GM21528 (cell line): Measurements from ENCODE around the gene ST6GALNAC2.

Experiments used
- ATAC-seq: cut with Tn5 transposase; IDR thresholded peaks from one replicate; pipeline ENCODE4 v1.9.1; 2021; ENCODE audit warnings: mild to moderate bottlenecking, moderate library complexity; ENCODE audit not compliant: unreplicated experiment, low FRiP score

Gene ST6GALNAC2

DNA sequence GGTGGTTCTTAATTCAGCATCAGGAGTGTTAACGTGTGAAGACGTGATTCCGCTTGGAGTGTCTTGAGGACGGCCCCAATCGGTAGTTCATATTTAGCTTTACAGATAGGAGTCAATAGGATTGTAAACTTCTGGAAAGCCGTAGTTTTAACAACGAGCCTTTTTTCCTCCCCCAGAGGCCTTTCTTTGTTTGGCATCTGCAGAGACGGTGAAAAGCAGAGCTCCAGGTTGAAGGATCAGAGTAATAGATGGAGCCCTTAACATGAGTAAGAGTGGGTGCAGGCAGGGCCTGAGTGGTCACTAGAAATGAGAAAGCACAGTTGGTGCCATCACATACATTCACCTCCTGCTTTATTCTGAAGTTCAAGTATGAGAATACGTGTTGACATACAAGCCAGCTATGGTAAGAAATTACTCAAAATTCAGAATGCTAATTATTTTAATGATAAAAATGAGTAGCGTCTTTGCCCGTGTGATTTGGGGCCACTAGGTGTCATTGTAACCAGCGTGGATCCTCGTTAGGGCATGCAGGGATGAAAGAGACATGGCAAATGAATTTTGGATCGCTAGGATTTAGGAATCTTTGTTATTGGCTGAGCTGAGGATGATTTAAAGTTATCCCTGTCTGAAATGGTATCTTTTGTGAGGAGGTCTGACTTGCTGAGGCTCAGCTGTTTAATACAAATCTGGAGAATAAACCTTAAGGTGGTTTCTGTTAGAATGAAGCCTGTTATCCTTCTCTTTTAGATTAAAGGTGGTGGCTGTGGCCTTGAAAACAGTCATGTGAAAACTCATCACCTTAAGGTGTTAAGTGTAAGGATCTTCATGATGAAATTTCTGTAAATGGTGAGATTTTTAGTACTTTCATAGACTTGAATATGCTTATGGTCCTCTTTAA lies 27.2 kb downstream of the ST6GALNAC2 start:
- no peak for ATAC-seq

DNA sequence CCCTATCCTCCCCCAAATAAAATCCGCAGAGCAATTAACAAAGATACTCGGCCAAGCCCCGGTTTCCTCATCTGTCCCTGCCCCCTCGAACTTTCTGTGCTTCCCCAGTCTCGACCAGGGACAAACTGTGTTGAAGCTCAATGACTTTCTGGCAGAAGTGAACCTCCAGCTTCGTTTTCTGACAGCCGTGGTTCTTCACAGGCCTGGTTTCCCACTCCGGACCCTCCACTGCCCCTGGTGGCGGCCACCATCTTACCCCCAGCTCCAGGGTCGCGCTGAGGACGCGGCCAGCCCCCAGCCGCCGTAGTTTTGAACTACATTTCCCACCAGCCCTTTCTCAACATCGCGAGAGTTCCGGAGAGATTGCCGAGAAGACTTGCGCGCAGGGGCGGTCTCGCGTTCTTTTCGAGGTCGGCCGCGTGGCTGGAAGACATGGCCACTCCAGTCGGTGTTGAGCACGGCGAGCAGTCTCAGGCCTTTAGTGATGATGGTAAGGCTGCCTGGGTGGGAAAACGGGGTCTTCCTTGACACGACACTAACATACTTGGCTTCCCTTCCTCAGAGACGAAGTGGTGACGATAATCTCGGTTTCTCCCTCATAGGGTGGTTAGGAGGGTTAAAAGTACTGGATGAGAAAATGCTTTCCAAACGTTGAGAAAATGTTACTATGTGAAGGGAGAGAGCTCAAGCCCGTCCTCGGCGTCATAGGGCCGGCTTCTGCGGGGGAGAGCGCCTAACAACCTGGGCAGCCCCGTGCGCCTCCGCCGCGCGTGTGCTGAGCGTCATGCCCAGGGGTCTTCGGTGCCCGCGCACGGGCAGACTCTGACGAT lies 28.1 kb downstream of the ST6GALNAC2 start:
- peak; percentile 71 for ATAC-seq

DNA sequence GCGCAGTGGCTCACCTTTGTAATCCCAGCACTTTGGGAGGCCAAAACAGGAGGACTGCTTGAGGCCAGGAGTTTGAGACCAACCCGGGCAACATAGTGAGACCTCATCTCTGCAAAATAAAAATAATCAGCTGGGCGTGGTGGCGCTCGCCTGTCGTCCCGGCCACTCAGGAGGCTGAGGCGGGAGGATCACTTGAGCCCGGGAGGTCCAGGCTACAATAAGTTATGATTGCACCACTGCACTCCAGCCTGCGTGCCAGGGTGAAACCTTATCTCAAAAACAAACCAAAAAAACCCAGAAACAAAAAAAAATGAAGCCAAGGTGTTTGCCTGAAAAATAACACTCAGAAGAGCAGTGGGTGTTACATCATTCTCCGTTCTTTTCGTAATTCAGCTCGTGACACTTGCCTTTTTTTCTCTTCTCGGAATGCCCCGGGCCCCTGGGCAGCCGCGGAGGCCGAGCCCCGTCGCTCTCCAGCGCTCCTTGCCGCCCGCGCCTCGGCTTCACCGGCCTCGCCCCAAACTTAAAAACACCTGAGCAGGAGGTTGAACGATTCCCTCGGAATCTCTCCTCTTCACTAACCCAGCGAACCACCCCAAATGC lies 28.8 kb downstream of the ST6GALNAC2 start:
- no peak for ATAC-seq

DNA sequence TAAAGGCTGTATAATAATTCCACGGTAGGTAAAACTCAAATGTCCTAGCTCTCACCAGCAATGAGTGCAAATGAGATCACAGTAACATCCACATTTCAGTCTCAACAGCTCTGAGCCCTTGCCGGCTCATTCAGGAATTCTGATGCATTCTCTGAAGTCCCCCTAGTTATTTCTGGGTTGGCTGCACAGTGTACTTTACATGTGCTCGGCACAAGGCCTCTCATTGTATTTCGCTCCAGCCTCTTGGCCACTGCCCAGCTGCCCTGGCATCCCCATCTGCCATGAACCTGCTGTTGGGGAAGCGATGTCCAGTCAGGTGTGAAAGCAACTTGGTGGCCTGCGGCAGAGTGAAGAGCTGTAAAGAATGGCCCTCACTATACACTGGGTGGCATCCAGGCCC lies 31.5 kb downstream of the ST6GALNAC2 start:
- no peak for ATAC-seq

DNA sequence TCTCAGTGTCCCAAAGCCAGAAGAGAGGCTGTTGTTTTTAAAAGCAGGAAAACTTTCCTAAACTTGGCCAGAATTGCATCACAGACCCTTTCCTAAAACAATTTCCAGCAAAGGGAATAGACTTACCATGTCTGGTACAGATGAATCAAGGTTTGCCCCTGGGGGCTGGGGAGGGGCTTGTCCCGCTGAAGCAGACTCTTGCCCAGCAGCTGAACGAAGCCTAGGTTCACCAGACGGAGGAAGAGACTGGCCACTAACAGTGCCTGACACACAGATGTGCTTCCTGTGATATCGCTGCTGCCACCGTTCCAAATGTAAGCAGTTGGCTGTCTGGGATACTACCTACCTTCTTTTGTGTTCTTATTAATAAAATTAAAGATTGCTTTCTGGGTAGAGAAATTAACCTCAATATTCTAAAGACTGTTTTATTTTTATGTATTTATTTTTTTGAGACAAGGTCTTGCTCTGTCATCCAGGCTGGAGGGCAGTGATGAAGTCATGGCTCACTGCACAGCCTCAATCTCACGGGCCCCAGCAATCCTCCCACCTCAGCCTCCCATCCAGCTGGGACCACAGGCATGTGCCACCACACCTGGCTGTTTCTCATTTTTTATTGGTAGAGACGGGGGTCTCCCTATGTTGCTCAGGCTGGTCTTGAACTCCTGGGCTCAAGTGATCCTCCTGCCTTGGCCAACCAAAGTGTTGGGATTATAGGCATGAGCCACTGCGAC lies 32.3 kb downstream of the ST6GALNAC2 start:
- ATAC-seq, result no peak

DNA sequence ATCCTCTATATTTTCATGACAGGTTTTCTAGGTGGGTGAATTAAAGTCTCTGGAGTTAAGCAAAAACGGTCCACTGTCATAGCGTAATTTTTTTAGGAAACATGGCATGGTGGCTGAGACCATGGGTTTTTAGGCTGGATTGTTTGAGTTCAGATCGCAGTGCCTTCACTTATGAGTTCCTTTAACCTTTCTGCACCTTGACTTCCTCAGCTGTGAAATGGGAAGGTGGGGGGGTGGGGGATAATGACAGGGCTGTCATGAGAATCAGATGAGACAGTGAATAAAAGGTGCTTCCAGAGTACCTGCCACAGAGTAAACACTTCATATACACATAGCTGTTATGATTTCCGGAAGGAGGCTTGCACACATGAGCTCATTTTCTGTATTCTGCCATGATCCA lies 34.0 kb downstream of the ST6GALNAC2 start:
- no peak for ATAC-seq

DNA sequence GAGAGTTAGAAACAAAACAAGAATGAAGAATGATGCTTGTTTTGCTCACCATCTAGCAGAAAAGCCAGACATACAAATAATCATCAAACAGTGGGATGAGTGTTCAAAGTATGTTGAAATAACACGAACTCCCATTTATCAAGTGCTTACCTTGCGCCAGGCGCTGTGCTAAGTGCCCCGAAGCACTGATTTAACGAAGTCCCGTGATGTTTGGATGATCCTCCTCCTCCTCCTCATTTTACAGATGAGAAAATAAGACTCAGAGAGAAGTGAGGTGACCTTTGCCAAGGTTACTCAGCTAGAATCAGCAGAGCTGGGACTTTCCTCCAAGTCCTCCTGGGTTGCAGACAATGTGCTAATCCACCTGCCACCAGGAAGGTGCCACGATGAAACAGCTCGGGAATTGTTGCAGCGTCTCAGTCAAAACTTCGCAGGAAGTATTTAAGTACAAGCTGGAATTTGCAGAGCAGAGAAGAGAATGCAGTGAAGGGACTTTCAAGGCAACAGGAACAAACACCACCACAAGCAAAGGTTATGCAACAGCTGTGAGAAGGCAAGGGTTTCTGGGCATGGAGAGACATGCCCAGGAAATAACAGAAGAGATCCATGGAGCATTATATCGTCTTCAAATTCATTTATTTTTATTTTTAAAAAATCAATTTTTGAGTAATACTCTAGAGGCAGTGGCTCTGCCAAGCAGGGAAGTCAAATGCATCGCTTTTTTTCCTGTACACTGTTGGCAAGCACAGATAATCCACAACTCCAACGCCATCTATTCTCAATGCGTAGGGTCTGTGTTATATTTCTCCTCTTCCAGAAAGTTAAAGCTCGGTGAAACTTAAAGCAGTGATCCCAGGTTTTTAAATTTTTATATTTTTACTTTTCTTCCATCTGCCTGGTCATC lies 34.7 kb downstream of the ST6GALNAC2 start:
- no peak for ATAC-seq

DNA sequence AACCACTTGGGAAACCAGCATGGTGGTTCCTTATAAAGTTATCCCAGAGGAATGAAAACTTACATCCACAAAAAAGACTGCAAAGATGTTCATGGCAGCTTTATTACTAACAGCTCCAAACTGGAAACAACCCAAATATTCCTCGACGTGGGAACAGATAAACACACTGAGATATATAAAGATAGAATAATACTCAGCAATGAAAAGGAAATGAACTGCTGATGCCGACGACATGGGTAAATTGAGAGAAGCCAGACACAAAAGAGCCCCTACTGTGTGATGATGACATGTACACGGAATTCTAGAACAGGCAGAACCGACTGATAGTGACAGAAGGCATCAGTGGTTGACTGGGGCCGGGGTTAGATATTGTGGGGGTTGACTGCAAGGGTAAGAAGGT lies 36.1 kb downstream of the ST6GALNAC2 start:
- no peak for ATAC-seq

DNA sequence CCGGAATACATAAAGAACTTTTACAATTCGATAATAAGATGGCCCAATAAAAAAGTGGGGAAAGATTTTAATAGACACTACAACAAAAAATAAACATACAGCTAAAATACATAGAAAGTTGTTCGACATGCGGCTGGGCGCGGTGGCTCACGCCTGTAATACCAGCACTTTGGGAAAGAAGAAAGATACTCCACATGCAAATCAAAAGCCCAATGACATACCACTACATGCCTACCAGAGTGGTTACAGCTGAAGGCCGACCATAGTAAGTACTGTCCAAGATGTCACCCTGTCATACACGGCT lies 36.5 kb downstream of the ST6GALNAC2 start:
- ATAC-seq, result no peak

DNA sequence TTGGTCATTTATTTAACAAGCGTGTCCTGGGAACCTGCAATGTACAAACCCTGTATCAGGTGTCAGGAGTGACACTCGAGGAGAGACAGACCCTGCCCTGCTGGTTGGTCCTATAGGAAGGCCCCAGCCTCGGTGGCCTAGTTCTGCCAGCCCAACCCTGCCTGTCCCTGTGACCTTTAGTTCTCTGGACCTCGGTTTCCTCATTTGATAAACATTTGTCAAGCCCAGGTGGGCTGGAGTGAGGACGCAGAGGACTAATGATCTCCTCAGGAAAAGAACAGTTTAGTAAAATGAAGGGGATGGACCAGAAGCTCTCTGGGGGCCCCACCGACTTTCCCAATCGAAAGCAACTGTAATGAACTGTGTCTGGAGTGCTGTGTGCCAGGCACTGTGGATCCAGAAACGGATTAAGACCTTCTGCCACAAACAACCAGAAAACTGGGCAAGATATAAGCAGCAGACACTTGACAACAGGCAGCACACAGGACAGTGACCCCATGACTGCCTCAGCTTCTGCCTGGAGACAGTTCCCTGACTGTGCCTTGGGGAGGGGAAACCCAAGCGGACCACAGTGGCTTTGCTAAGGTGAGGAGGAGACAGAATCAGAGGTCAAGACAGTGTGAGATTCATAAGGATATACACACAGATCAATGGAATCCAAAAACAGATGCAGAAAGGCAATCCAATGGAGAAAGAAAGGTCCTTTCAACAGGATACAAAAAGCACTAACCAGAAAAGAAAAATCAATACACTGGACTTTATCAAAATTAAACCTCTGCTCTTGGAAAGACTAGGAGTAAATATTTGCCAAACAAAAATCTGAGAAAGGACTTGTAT lies 37.1 kb downstream of the ST6GALNAC2 start:
- no peak for ATAC-seq

DNA sequence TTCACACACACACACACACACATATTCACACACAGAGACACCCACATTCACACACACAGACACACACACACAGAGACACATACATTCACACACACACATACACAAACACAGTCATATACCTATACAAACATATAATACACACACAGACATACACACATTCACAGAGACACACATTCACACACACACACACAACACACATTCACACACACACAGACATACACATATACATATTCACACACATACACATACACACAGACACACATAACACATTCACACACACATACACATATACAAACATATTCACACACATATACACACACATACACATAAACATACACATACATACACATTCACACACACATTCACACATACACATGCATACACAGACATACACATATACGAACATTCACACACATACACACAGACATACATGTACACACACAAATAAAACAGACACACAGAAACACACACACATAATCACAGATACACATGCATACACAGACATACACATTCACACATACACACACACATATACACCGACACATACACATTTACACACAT lies 37.9 kb downstream of the ST6GALNAC2 start:
- ATAC-seq, result no peak

DNA sequence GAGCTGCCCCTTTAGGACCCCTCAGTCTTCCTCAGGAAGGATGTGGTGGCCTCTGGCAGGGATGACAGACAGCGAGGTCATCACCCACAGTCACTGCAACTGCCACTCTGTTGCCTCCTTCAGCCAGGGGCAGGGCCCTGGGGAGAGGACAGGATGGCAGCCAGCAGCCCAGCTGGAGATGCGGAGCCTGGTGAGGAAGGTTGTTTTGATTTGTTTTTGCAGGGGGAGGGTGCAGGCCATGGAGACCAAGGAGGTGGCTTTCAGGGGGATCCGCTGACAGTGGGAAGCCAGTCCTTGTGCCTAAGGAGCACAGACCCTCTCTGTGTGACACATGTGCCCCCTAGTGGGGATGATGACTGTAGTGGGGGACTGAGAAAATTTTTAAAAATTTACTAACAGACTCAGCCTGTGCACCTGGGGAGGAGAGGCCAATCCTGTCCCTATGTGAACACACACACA lies 38.4 kb downstream of the ST6GALNAC2 start:
- no peak for ATAC-seq

DNA sequence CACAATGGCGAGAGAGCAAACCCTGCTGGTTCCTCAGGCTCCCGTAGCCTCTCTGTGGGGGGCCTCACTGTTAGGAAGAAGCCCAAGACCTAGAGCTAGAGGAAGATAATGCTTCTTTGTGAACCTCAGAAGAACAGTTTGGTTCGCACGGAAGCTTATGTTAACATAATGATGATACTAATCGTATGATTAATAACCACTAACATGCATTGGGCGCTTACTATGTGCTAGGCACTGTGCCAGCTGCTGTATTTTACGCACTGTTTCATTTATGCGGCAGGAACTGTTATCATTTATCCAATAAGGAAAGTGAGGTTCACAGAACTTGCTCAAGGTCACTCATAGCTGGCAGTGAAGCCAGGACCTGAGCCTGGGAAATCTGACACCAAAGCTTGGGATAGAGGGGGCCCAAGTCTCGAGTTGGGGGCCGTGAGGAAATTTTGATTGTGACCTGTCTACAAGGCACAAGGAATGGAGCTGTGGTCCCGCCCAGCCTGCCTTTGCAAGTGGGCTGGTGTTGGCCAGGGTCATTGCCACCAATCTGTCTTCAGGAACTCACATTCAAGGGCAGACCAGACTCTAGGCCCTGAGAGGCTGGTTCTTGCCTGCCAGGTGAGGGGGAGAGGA lies 39.0 kb downstream of the ST6GALNAC2 start:
- ATAC-seq, result no peak

DNA sequence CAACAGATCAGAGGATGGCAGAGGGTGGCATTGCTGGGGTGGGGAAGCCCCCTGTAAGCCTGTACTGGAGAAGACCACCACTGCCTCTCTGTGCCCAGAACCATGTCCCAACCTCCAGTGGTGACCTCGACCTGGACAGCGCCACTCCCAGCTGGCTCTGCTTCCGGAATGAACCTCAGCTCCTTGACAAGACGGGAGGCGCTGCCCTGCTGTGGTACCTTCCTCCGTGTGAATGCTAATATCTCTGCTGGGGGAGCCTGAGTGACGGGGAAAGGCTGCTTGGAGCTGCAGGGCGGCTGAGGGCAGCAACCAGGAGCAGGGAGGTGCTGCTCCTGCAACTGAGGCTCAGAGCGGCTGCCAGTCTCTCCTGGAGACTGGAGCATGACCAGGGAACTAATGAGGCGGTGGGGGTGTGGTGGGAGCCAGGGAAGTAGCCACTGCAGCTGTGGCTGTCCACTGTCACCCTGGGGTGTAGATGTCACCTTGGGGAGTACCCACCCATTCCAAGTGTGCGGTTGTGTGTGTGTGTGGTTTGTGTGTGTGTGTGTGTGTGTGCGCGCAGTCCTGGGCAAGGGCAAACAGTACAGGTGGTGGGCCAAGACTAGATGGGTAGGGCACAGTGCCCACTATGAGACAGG lies 39.6 kb downstream of the ST6GALNAC2 start:
- ATAC-seq, result no peak

DNA sequence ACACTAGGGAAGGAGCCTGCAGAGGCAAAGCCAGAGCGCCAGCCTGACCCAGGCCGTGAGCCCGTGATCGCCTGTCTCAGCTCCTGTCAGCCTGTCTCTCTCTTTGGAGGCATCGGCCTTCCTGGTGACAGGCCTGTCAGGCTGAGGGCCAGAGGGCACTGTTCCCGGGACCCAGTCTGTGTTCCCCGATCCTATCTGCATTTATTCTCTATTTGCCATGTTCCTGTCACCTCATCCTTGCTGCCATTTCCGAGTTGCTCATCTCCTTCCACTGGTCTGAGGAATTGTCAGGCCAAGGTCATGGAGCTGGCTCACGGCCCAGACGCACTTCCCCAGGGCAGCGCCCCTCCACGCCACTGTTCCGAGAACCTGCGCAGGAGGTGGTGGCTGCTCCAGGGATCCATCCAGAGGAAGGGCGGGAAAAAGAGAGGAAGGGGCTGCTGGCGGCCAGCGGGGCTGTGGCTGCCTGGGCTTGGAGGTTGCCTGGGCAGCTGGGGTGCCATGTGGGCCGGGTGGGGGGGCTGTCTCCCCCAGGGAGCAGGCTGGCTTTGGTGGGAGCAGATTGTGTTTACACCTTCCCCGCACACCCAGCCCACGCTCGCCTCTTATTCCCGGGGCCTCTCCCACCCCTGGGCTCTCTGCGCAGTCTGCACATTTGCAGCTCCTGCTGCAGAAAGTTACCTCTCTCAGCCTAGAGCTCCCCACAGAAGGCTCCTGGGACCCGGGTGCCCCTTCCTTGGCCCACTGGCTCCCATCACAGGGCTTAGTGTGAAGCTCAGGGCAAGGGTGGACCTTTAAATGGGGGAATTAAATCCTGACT lies 40.9 kb downstream of the ST6GALNAC2 start:
- no peak for ATAC-seq

DNA sequence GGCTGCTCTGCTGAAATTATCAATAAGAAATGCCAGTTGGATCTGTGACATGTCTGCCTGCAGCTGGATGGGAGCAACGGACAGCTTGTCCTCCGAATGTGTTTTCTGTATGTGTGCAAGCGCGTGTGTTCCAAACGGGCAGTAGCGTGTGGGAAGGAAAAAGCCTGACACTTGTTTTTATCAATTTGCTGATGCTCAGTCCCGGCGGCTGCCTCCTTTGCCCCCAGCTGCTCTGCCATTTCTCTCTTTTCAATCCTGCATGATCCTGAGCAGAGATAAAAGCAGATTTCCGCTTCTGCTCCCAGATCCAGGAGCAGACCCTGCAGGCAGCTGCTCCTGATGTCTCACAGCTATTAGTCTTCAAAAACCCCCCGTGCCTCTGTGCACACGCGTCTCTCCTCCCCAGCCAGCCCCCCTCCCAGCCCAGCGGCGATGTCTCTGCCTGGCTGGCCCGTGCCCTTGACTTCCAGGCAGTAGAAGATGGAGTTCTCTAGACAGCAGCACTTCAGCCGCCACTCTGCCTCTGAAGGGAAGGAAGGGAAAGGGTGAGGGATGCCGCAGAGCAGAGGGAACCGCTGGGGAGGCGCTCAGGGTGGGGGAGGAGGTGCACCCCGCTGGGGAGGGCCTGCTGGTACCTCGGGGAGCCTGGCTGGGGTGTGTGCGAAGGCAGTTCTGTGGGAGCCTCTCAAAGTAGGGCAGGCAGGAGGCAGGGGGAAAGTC lies 41.7 kb downstream of the ST6GALNAC2 start:
- no peak for ATAC-seq
